ENCODE measurements around the gene ZC3H6.
"Not testable (repeated sequence)": the region's sequence is repeated elsewhere in the genome, so short reads cannot be mapped to it uniquely, and the experiment has no call there.

ZC3H6 gene

DNA sequence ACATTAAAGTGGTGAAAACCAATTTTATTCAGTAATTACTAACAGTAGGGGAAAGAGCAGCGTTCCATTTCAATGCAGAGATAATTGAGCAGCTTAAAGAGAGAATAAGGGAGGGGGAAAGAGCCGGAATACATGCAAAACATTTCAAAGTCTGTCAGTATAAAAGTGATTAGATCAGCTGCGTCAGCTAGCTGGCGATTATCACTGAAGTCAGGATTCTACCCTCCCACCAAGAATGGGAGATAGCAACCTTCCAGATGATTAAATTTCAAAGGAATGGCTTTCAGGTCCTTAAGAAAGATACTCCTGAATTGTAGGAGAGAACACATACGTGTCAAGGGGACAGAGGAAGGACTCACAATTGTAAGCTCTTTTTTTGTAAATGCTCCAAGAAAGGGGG is 2.7 kb upstream of the ZC3H6 start:
- Mint-ChIP-seq H3K4me1 (peaks cover 13% of the 10 kb centered on the region), H3K4me3 (peak overlapping the region; percentile 64 to 67 (median 67)), H3K9me3 (peaks cover 2% of the 10 kb centered on the region), H3K36me3 (ENCODE audit: low read depth) (no peaks in the 10 kb centered on the region), H3K27me3 (ENCODE audit: low read depth) (peaks cover 4% of the 10 kb centered on the region), H3K27ac (peak overlapping the region; percentile 62 to 81 (median 78))
- TF ChIP-seq, protein P1, sequence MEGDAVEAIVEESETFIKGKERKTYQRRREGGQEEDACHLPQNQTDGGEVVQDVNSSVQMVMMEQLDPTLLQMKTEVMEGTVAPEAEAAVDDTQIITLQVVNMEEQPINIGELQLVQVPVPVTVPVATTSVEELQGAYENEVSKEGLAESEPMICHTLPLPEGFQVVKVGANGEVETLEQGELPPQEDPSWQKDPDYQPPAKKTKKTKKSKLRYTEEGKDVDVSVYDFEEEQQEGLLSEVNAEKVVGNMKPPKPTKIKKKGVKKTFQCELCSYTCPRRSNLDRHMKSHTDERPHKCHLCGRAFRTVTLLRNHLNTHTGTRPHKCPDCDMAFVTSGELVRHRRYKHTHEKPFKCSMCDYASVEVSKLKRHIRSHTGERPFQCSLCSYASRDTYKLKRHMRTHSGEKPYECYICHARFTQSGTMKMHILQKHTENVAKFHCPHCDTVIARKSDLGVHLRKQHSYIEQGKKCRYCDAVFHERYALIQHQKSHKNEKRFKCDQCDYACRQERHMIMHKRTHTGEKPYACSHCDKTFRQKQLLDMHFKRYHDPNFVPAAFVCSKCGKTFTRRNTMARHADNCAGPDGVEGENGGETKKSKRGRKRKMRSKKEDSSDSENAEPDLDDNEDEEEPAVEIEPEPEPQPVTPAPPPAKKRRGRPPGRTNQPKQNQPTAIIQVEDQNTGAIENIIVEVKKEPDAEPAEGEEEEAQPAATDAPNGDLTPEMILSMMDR (IDR thresholded peaks at IDR 0.05; ENCODE audit: unreplicated experiment in 3 of 3): no peak

GRCh38 chr2:112273349-112273748 is 2.0 kb upstream of the ZC3H6 start:
- H3K27ac Mint-ChIP-seq: peak overlapping the region; percentile 62 to 81 (median 78)
- peaks cover 4% of the 10 kb centered on the region for H3K27me3 Mint-ChIP-seq (ENCODE audit: low read depth)
- TF ChIP-seq, protein P1 (IDR thresholded peaks at IDR 0.05; ENCODE audit: unreplicated experiment in 3 of 3): no peak
- peak overlapping the region; percentile 37 to 67 (median 67) for H3K4me3 Mint-ChIP-seq
- H3K36me3 Mint-ChIP-seq (ENCODE audit: low read depth): no peaks in the 10 kb centered on the region
- peaks cover 13% of the 10 kb centered on the region for H3K4me1 Mint-ChIP-seq
- no peaks in the 10 kb centered on the region for H3K9me3 Mint-ChIP-seq

GRCh38 chr2:112275887-112276773 is 733 bp downstream of the ZC3H6 start:
- Mint-ChIP-seq H3K36me3 (ENCODE audit: low read depth) (no peaks in the 10 kb centered on the region), H3K4me3 (peak overlapping the region; percentile 93 to 95 (median 94)), H3K9me3 (no peaks in the 10 kb centered on the region), H3K27me3 (ENCODE audit: low read depth) (no peaks in the 10 kb centered on the region), H3K27ac (peak overlapping the region; percentile 99 to 100 (median 100)), H3K4me1 (peaks cover 13% of the 10 kb centered on the region)
- TF ChIP-seq, protein P1 (IDR thresholded peaks at IDR 0.05; ENCODE audit: unreplicated experiment in 3 of 3): no peak

GRCh38 chr2:112276954-112277353 is 1.6 kb downstream of the ZC3H6 start:
- Mint-ChIP-seq H3K4me1 (peaks cover 13% of the 10 kb centered on the region), H3K4me3 (peak overlapping the region; percentile 93 to 95 (median 94)), H3K27me3 (ENCODE audit: low read depth) (no peaks in the 10 kb centered on the region), H3K36me3 (ENCODE audit: low read depth) (no peaks in the 10 kb centered on the region), H3K27ac (peak overlapping the region; percentile 99 to 100 (median 100)), H3K9me3 (no peaks in the 10 kb centered on the region)
- TF ChIP-seq, protein P1 (IDR thresholded peaks at IDR 0.05; ENCODE audit: unreplicated experiment in 3 of 3): no peak

GRCh38 chr2:112277596-112278220 is 2.3 kb downstream of the ZC3H6 start:
- no peaks in the 10 kb centered on the region for H3K36me3 Mint-ChIP-seq (ENCODE audit: low read depth)
- peak overlapping the region; percentile 15 to 94 (median 73) for H3K4me3 Mint-ChIP-seq
- H3K9me3 Mint-ChIP-seq: no peaks in the 10 kb centered on the region
- H3K27me3 Mint-ChIP-seq (ENCODE audit: low read depth): no peaks in the 10 kb centered on the region
- H3K27ac Mint-ChIP-seq: no peak overlapping the region
- TF ChIP-seq, protein P1 (IDR thresholded peaks at IDR 0.05; ENCODE audit: unreplicated experiment in 3 of 3): no peak
- peaks cover 11% of the 10 kb centered on the region for H3K4me1 Mint-ChIP-seq

DNA sequence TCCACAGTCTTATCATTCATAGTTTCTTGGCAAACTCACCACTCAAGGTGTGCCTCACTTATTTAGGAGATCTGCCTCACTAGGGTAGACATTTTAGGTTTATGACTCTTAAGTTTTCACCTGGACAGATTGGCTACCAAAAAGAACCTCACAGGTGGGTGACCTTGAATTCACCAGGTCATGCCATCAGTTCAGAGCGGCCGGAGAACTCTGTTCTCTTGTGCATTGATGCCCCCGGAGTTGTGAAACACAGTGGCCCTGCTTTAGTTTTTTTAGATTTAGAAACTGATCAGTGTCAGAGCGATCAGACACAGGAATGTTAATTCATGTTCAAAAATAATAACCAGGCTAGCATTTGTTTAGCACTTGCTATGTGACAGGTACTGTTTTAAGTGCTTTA is 6.7 kb downstream of the ZC3H6 start:
- H3K9me3 Mint-ChIP-seq; H3K27me3 Mint-ChIP-seq (ENCODE audit: low read depth); H3K4me3 Mint-ChIP-seq; H3K27ac Mint-ChIP-seq; H3K36me3 Mint-ChIP-seq (ENCODE audit: low read depth); H3K4me1 Mint-ChIP-seq: not testable (repeated sequence)

DNA sequence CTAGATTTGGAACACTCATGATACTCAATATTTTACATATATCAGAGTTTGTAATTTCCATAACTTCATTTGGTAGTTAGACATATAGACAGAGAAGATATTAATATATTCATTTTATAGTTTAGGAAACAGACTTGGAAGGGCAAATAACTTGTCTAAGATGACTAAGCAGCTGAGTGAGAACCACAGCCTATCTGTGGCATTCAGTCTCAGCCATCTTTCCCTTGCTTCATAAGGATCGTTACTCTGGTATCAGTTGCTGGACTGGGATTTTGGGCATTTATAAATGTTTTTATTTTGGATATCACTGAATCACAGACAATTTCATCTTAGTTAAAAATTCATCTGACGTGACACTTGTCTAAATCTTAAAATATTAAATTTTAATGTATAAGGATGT is 8.1 kb downstream of the ZC3H6 start:
- H3K9me3 Mint-ChIP-seq; H3K4me1 Mint-ChIP-seq; H3K27me3 Mint-ChIP-seq (ENCODE audit: low read depth); H3K27ac Mint-ChIP-seq; H3K4me3 Mint-ChIP-seq; H3K36me3 Mint-ChIP-seq (ENCODE audit: low read depth): not testable (repeated sequence)

Data from nephron (organoid).